GM12872 (cell line): ENCODE measurements around the gene TMEM223.

Experiments used
- TF ChIP-seq, protein P1 (sequence below): IDR thresholded peaks from 3 replicates; pipeline ENCODE4 v1.5.1; 2011; ENCODE audit warnings: low read depth, mild to moderate bottlenecking, low read length, moderate library complexity; ENCODE audit not compliant: insufficient read depth

The TMEM223 gene

DNA sequence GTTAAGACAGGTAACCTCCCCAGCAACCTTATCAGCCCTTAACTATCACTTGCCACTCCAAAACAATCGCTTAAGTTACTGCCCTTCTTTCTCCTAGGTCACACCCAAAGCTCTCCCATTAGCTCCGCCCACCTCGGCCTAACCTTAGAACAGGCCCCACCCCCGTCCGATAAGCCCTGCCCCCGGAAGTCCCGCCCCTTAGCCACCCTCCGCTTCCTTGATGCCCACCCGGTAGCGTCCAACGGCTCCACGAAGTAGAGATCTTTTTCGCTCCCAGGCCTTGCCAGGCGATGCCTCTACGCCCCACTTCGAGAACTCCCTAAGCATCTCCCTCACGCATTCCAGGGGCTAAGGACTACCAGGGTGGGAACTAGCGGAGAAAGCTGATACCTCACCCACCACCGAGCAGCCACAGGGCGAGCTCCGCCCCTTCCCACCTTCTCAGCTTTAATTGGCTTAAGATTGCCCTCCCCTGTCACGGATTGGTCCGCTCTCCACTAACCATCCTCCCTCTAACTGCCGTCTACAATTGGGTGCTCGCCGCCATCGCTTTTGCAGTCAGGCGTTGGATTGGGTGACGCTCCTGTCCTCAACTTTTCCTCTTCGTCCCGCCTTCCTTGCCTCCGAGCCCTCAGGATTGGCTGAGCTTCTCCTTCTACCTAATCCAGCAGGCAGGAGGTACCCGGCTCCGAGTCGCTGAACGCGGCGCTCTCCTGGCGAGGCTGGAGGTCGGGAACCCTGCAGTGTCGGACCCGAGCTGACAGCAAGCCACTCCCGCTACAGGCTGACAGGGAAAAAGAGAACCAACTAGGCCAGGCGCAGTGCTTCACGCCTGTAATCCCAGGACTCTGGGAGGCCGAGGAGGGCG is 37.8 kb downstream of the TMEM223 start, which contains the start of gene ZBTB3:
TSS of gene ZBTB3 (minus strand) at position 425 of the 868 bp plus-strand sequence. CDS start 496 bp downstream, outside the sequence.
- TF ChIP-seq, protein P1, sequence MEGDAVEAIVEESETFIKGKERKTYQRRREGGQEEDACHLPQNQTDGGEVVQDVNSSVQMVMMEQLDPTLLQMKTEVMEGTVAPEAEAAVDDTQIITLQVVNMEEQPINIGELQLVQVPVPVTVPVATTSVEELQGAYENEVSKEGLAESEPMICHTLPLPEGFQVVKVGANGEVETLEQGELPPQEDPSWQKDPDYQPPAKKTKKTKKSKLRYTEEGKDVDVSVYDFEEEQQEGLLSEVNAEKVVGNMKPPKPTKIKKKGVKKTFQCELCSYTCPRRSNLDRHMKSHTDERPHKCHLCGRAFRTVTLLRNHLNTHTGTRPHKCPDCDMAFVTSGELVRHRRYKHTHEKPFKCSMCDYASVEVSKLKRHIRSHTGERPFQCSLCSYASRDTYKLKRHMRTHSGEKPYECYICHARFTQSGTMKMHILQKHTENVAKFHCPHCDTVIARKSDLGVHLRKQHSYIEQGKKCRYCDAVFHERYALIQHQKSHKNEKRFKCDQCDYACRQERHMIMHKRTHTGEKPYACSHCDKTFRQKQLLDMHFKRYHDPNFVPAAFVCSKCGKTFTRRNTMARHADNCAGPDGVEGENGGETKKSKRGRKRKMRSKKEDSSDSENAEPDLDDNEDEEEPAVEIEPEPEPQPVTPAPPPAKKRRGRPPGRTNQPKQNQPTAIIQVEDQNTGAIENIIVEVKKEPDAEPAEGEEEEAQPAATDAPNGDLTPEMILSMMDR, result no peak

DNA sequence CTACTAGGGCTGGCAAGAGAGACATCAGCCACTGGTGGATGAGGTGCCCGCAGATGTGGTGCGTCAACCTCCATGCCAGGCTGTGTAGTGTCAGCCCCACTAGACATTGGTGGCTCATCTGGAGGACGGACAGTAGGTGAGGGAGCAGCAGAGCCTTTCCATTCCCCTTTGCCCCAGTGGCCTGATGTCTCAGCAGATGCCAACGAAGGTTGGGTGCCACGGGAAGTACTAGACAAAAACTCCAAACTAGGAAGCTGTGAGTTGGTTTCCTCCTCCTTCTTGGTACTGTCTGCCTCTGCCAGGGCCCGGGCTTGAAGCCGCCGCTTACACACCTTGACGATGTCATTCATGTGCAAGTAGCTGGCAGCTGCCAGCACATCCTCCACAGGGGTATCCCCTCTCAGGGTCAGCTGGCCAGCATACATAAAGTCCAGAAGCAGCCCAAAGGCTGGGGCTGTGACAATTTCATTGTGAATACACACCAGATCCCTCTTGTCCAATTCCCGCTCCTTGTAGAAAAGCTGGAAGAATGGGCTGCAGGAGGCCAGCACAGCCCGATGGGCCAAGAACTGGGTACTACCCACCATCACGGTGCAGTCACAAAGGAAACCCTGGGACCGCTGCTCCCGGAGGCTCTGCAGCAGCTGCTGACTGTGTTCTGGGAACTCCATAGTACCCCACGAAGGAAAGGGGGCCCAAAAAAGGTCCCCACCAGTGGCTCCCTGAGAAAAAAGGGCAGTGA is 38.6 kb downstream of the TMEM223 start:
- TF ChIP-seq, protein P1, result no peak

DNA sequence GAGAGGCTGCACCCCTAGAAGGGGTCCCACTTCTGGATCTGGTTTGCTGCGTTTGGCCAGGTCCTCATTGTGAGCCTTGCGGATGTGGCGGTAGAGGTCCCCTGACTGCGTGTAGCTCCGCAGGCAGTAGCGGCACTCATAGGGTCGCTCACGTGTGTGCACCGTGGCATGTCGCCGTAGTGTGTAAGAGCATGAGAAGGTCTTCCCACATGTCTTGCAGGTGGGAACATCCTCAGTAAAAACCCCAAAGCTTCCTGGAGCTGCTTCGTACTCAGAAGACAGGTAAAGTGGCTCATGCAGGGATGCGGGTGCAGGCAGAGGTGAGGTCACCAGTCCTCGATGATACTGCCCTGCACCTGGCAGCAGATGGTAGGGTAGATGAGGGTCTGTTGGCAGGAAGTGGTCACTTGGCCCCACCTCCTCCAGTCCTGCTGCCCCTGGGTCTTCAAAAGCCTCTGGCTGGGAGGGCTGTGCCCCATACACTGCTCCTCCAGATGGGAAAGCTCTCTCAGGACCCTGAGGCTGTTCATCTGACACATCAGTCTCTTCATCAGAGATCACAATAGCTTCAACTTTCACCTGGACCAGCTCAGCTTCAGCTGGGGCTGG is 39.5 kb downstream of the TMEM223 start:
- TF ChIP-seq, protein P1, result no peak

DNA sequence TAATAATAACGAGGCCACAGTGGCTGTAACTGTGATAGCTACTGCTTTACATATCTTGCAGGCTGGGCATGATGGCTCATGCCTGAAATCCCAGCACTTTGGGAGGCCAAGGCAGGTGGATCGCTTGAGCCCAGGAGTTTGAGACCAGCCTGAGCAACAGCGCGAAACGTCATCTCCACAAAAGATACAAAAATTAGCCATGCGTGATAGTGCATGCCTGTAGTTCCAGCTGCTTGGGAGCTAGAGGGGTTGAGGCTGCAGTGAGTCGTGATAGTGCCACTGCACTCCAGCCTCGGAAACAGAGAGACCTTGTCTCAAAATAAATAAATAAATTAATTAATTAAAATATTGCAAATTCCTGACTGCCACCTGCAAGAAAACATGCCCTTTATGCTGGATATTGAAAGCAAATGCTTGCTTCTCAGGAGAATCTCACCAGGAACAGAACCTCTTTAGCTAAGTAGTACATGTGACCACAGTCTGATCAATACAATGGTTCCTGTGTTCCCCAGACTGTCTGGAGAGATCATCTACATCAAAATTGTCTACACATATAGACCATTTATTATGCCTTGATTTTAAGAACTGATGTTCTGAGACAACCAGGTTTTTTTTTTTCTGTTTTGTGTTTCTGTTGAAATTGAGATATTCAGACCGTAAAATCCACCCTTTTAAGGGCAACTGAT is 44.2 kb downstream of the TMEM223 start:
- TF ChIP-seq, protein P1, result no peak
